ENCODE measurements around the gene OR7D4.
A peak's percentile ranks its signal among the peaks of the same experiment; 100 is the strongest.
"Not testable (repeated sequence)": the region's sequence is repeated elsewhere in the genome, so short reads cannot be mapped to it uniquely, and the experiment has no call there.

The OR7D4 gene

DNA sequence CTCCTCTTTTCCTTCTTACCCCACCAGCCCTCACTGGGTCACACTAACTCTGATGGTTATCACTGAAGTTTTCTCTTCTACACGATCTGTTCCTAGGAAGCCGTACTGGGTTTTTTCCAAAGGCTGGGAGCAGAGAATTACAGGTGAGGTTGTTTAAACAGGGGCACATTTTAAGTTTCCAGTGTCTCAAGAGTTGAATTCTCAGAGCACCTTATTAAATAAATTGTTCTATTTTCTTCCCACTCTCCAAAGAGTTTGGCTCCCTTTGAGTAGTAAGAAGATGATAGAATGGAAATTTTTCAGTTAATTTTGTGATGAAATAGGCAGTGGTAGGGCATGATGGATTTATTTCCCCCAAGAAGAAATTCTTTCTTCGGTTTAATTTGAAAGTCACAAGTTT lies at the start of gene OR7D4:
Gene OR7D4 (minus strand): TSS at position 101 of the 400 bp plus-strand sequence. CDS start 4,752 bp downstream, outside the sequence.
- Histone ChIP-seq H3K27ac (ENCODE audit: low read depth, low read length) (no peak within 1 kb of the TSS), H2AFZ (ENCODE audit: low read length, unreplicated experiment) (no peak within 1 kb of the TSS), H3K4me3 (ENCODE audit: low read depth, low read length) (no peak within 1 kb of the TSS), H3K27me3 (ENCODE audit: insufficient read depth, low read length) (no peaks in the 10 kb centered on the region), H3K36me3 (ENCODE audit: insufficient read depth, low read length) (no peaks in the 10 kb centered on the region), H3K4me1 (ENCODE audit: control insufficient read depth, insufficient read depth, low read length, unreplicated experiment) (no peaks in the 10 kb centered on the region), H3K79me2 (ENCODE audit: control insufficient read depth, insufficient read depth, low read length, unreplicated experiment) (no peaks in the 10 kb centered on the region)

DNA sequence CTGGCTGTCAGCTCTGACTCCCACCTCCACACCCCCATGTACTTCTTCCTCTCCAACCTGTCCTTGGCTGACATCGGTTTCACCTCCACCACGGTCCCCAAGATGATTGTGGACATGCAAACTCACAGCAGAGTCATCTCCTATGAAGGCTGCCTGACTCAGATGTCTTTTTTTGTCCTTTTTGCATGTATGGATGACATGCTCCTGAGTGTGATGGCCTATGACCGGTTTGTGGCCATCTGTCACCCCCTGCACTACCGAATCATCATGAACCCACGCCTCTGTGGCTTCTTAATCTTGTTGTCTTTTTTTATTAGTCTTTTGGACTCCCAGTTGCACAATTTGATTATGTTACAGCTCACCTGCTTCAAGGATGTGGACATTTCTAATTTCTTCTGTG lies 31.8 kb upstream of the OR7D4 start:
- H3K4me3 ChIP-seq (ENCODE audit: low read depth, low read length), result no peak overlapping the region
- H3K27ac ChIP-seq (ENCODE audit: low read depth, low read length), result no peak overlapping the region
- no peaks in the 10 kb centered on the region for H3K36me3 ChIP-seq (ENCODE audit: insufficient read depth, low read length)
- H3K4me1 ChIP-seq (ENCODE audit: control insufficient read depth, insufficient read depth, low read length, unreplicated experiment), result no peaks in the 10 kb centered on the region
- no peaks in the 10 kb centered on the region for H3K27me3 ChIP-seq (ENCODE audit: insufficient read depth, low read length)
- H3K79me2 ChIP-seq (ENCODE audit: control insufficient read depth, insufficient read depth, low read length, unreplicated experiment), result no peaks in the 10 kb centered on the region
- no peak overlapping the region for H2AFZ ChIP-seq (ENCODE audit: low read length, unreplicated experiment)

DNA sequence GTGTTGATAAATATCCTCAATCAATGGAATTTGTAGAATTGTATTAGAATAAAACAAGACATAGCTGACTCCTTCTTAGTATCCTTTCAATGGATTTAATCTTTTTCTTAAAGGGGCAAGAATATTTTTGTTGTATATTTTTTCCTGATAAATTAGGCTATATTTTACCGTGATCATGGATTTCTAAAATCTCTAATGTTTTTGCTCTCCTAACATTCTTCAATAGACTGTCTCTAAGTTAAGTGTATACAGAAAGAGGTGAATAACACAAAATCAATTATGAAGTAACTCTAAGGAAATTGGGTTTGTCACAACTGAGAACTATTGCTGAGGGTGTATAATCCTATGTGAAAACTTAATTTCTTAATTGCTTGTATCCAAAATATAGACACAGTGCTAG lies 31.2 kb upstream of the OR7D4 start, which contains the start of gene OR7E24:
Gene OR7E24 (plus strand): TSS at position 301 of the 400 bp plus-strand sequence. CDS start 114 bp downstream, outside the sequence.
- Histone ChIP-seq H3K27ac (ENCODE audit: low read depth, low read length) (no peak within 1 kb of the TSS), H2AFZ (ENCODE audit: low read length, unreplicated experiment) (no peak within 1 kb of the TSS), H3K36me3 (ENCODE audit: insufficient read depth, low read length) (no peaks in the 10 kb centered on the region), H3K4me1 (ENCODE audit: control insufficient read depth, insufficient read depth, low read length, unreplicated experiment) (no peaks in the 10 kb centered on the region), H3K79me2 (ENCODE audit: control insufficient read depth, insufficient read depth, low read length, unreplicated experiment) (no peaks in the 10 kb centered on the region), H3K27me3 (ENCODE audit: insufficient read depth, low read length) (no peaks in the 10 kb centered on the region), H3K4me3 (ENCODE audit: low read depth, low read length) (no peak within 1 kb of the TSS)

DNA sequence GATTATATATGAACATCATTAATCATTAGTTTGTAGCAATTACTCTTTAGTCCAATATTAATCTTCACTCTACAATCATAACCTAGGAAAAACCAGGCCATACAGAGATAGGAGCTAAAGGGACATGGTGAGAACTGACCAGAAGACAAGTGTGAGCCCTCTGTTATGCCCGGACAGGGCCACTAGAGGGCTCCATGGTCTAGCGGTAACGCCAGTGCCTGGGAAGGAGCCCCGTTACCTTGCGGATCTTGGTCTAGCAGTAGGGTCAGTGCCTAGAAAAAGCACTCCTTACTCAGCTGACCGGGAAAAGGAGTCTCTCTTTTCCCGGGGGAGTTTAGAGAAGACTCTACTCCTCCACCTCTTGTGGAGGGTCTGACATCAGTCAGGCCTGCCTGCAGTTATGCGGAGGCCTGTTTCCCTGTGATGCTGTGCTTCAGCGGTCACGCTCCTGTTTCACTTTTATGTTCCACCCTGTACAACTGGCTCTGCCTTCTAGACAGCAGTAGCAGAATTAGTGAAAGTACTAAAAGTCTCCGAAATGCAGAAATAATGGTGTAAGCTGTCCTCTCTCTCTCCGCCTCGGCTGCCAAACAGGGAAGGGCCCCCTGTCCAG lies 13.8 kb downstream of the OR7D4 start:
- no peaks in the 10 kb centered on the region for H3K27me3 ChIP-seq (ENCODE audit: insufficient read depth, low read length)
- peak overlapping the region; percentile 75 for H3K4me3 ChIP-seq (ENCODE audit: low read depth, low read length)

DNA sequence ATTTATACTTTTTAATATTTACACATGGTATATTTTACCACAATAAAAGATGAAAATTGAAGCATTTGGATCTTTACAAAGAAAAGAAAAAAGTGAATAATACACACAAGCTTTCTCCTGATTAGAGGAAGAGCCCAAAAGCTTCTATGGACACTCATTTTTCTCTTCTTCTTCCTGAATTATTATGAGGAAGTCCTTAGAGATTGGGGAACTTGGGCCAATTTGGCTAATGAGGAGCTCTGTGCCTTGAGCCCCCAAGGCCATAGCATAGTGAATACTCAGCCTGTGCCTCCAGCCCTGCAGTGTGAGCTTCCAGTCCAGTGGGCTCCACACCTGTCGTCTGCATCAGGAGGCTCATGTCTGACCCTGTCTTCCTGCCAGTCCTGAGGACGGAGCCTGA lies 21.3 kb downstream of the OR7D4 start:
- H3K36me3 ChIP-seq (ENCODE audit: insufficient read depth, low read length); H3K4me3 ChIP-seq (ENCODE audit: low read depth, low read length); H2AFZ ChIP-seq (ENCODE audit: low read length, unreplicated experiment); H3K79me2 ChIP-seq (ENCODE audit: control insufficient read depth, insufficient read depth, low read length, unreplicated experiment); H3K4me1 ChIP-seq (ENCODE audit: control insufficient read depth, insufficient read depth, low read length, unreplicated experiment); H3K27ac ChIP-seq (ENCODE audit: low read depth, low read length): not testable (repeated sequence)
- peaks cover 12% of the 10 kb centered on the region for H3K27me3 ChIP-seq (ENCODE audit: insufficient read depth, low read length)

More for the DNA sequence above, 13.8 kb downstream of the OR7D4 start:
- no peak overlapping the region for H3K27ac ChIP-seq (ENCODE audit: low read depth, low read length)
- H3K4me1 ChIP-seq (ENCODE audit: control insufficient read depth, insufficient read depth, low read length, unreplicated experiment), result no peaks in the 10 kb centered on the region
- peak overlapping the region; percentile 56 for H2AFZ ChIP-seq (ENCODE audit: low read length, unreplicated experiment)
- H3K36me3 ChIP-seq (ENCODE audit: insufficient read depth, low read length), result no peaks in the 10 kb centered on the region
- no peaks in the 10 kb centered on the region for H3K79me2 ChIP-seq (ENCODE audit: control insufficient read depth, insufficient read depth, low read length, unreplicated experiment)

DNA sequence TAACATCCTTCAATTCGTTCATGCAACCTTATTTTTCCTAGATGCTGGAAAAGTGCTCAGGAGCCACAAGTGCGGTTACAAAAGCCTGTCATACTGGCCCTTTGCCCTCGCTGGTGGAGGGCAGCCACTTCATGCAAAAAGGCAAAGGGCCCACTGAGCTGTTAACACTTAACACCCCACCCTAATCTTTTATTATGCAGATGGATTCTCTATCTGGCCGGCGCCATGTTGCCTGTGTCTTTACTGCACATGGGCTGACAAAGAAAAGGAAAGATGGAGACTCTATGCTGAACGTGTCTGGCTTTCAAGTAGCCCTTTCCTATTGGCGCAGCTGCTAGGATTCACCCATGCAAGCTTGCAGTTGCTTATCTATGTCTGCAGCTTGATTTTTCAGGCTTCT lies 29.9 kb downstream of the OR7D4 start:
- no peaks in the 10 kb centered on the region for H3K36me3 ChIP-seq (ENCODE audit: insufficient read depth, low read length)
- H3K4me1 ChIP-seq (ENCODE audit: control insufficient read depth, insufficient read depth, low read length, unreplicated experiment), result no peaks in the 10 kb centered on the region
- peaks cover 13% of the 10 kb centered on the region for H3K27me3 ChIP-seq (ENCODE audit: insufficient read depth, low read length)
- no peak overlapping the region for H2AFZ ChIP-seq (ENCODE audit: low read length, unreplicated experiment)
- no peak overlapping the region for H3K27ac ChIP-seq (ENCODE audit: low read depth, low read length)
- H3K4me3 ChIP-seq (ENCODE audit: low read depth, low read length), result no peak overlapping the region
- no peaks in the 10 kb centered on the region for H3K79me2 ChIP-seq (ENCODE audit: control insufficient read depth, insufficient read depth, low read length, unreplicated experiment)

DNA sequence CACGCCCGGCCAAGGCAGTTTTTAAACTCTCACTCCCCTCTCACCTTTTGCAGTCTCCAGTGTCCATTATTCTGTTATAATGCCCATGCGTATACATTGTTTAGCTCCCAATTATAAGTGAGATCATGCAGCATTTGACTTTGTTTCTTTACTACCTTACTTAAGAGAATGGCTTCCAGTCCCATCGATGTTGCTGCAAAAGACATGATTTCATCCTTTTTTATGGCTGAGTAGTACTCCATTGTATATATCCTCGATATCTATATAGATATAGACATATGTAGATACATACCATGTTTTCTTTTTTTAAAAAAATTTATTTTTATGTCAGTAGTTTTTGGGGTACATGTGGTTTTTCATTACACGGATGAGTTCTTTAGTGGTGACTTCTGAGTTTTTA lies 32.2 kb downstream of the OR7D4 start:
- H3K4me3 ChIP-seq (ENCODE audit: low read depth, low read length), result no peak overlapping the region
- H3K79me2 ChIP-seq (ENCODE audit: control insufficient read depth, insufficient read depth, low read length, unreplicated experiment), result no peaks in the 10 kb centered on the region
- H3K27me3 ChIP-seq (ENCODE audit: insufficient read depth, low read length), result no peaks in the 10 kb centered on the region
- no peaks in the 10 kb centered on the region for H3K4me1 ChIP-seq (ENCODE audit: control insufficient read depth, insufficient read depth, low read length, unreplicated experiment)
- H3K27ac ChIP-seq (ENCODE audit: low read depth, low read length), result no peak overlapping the region
- no peaks in the 10 kb centered on the region for H3K36me3 ChIP-seq (ENCODE audit: insufficient read depth, low read length)
- H2AFZ ChIP-seq (ENCODE audit: low read length, unreplicated experiment), result no peak overlapping the region

DNA sequence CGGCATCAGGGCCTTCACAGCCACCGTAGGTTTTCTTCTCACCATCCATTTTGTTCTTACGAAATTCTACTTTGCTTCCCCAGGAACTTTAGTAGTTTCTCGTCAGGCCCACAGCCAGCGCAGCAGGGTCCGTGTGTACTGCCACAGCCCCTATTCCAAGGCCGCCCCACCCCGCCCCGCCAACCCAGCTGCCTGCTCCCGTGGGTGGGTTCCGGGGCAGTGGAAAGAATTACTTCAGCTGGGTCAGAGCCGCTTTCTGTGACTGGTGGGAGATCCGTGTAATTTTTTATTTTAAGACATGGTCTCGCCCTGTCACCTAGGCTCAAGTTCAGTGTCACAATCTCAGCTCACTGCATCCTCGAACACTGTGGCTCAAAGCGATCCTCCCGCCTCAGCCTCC lies 36.4 kb downstream of the OR7D4 start:
- Histone ChIP-seq H3K36me3 (ENCODE audit: insufficient read depth, low read length) (no peaks in the 10 kb centered on the region), H3K27ac (ENCODE audit: low read depth, low read length) (no peak overlapping the region), H3K4me3 (ENCODE audit: low read depth, low read length) (no peak overlapping the region), H3K79me2 (ENCODE audit: control insufficient read depth, insufficient read depth, low read length, unreplicated experiment) (no peaks in the 10 kb centered on the region), H3K4me1 (ENCODE audit: control insufficient read depth, insufficient read depth, low read length, unreplicated experiment) (no peaks in the 10 kb centered on the region), H3K27me3 (ENCODE audit: insufficient read depth, low read length) (peaks cover 7% of the 10 kb centered on the region; the same call in 1 of the 2 replicates), H2AFZ (ENCODE audit: low read length, unreplicated experiment) (no peak overlapping the region)

DNA sequence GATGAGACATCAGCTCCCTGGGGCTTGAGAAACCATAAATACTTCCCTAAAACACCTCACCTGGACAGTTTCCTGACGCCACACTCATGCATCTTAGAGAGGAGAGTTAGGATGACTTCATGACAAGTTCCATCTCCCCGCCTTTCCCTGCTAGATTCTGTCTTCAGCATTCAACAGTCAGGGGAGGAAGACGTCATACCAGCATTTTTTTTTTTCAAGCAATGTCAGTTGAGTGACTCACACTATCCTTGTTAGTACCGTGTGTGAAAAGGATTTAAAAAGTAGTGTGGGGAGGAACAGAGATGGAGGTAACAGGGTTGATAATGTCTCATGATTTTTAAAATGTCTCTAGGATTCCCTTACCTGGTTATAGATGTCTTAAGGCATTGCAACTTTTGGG lies 40.5 kb downstream of the OR7D4 start, which contains the start of gene OR7D2:
Gene OR7D2 (plus strand): TSS at position 79 of the 400 bp plus-strand sequence. CDS start 6,803 bp downstream, outside the sequence.
- H3K27ac ChIP-seq (ENCODE audit: low read depth, low read length), result no peak within 1 kb of the TSS
- H3K79me2 ChIP-seq (ENCODE audit: control insufficient read depth, insufficient read depth, low read length, unreplicated experiment), result no peaks in the 10 kb centered on the region
- H3K4me3 ChIP-seq (ENCODE audit: low read depth, low read length), result no peak within 1 kb of the TSS
- peaks cover 16% of the 10 kb centered on the region; the same call in 1 of the 2 replicates for H3K27me3 ChIP-seq (ENCODE audit: insufficient read depth, low read length)
- H3K4me1 ChIP-seq (ENCODE audit: control insufficient read depth, insufficient read depth, low read length, unreplicated experiment), result no peaks in the 10 kb centered on the region
- no peaks in the 10 kb centered on the region for H3K36me3 ChIP-seq (ENCODE audit: insufficient read depth, low read length)
- no peak within 1 kb of the TSS for H2AFZ ChIP-seq (ENCODE audit: low read length, unreplicated experiment)

DNA sequence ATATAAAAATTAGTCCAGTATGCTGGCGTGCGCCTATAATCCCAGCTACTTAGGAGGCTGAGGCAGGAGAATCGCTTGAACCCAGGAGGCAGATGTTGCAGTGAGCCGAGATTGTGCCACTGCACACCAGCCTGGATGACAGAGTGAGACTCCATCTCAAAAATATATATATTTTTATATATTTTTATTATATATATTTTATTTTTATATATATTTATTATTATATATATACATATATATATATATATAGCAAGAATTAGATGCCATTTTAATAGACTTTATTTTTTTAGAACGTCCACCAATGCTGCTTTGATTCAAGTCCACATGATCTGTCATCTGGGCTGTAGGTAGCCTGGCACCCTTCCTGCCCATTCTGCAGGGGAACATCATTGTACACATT lies 44.1 kb downstream of the OR7D4 start:
- H3K27me3 ChIP-seq (ENCODE audit: insufficient read depth, low read length), result peaks cover 16% of the 10 kb centered on the region; the same call in 1 of the 2 replicates
- H2AFZ ChIP-seq (ENCODE audit: low read length, unreplicated experiment), result no peak overlapping the region
- no peaks in the 10 kb centered on the region for H3K79me2 ChIP-seq (ENCODE audit: control insufficient read depth, insufficient read depth, low read length, unreplicated experiment)
- no peak overlapping the region for H3K4me3 ChIP-seq (ENCODE audit: low read depth, low read length)
- H3K4me1 ChIP-seq (ENCODE audit: control insufficient read depth, insufficient read depth, low read length, unreplicated experiment), result no peaks in the 10 kb centered on the region
- H3K36me3 ChIP-seq (ENCODE audit: insufficient read depth, low read length), result no peaks in the 10 kb centered on the region
- H3K27ac ChIP-seq (ENCODE audit: low read depth, low read length), result no peak overlapping the region

DNA sequence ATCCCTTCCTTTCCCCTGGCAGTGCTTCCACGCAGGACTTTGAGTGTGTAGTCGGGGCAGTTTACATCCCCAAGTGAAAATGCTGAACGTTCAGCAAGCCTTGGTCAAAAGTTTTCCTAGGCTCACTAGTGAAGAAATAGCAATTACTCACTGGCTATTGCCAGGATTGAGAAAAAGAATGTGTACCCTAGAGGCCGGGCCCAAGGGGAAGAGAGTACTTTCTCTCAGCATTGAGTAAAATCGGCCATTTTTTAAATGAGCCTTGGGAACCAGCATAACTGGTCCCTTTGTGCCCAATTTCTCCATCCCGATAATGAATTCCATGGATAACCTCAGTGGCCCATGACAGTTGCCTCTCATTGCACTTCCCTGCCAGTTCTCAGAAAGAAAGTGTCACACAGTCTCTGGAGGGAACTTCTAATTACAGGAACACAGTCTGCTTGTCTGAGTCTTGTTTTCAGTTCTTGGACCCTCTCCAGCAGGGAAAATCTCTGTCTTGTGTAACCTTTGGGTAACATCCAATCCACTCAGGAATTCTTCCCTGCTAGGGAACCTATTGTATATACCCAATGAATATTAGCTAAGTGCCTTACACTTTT lies 47.9 kb downstream of the OR7D4 start:
- no peaks in the 10 kb centered on the region for H3K4me1 ChIP-seq (ENCODE audit: control insufficient read depth, insufficient read depth, low read length, unreplicated experiment)
- H2AFZ ChIP-seq (ENCODE audit: low read length, unreplicated experiment), result no peak overlapping the region
- peaks cover 3% of the 10 kb centered on the region; the same call in 1 of the 2 replicates for H3K36me3 ChIP-seq (ENCODE audit: insufficient read depth, low read length)
- H3K27me3 ChIP-seq (ENCODE audit: insufficient read depth, low read length), result no peaks in the 10 kb centered on the region
- H3K4me3 ChIP-seq (ENCODE audit: low read depth, low read length), result no peak overlapping the region
- H3K79me2 ChIP-seq (ENCODE audit: control insufficient read depth, insufficient read depth, low read length, unreplicated experiment), result no peaks in the 10 kb centered on the region
- no peak overlapping the region for H3K27ac ChIP-seq (ENCODE audit: low read depth, low read length)
